ENCODE measurements around the gene ZNRF2. TPM values are rescaled to one million over a fixed set of nuclear protein-coding genes. Genes with fewer than 3 reads are reported as not detected.

Gene ZNRF2
- total and polyA plus RNA-seq, 10 of the 15 experiments (the other 5 are each of a cell fraction or from before 2014, with no cell fraction given): 1.2 to 20.4 (median 9.5) TPM

DNA sequence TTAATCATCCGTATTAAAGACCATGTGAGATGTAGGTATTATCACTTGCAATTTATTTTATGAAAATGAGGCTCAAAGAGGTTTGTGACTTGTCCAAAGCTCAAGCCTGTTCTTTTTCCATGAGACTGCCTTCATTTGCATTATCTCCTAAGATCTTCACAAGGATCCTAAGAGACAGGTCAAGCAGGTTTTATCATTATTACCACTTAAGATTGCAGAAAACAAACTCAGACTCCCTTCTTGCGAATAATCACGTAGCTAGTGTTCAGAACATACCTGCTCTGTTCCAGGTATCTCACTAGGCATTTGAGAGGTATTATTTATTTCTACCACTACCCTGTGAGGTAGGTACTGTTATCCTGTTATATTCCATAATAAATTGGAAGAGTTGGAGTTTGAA, 64.8 kb downstream of the ZNRF2 start:
- WGBS (ENCODE audit: insufficient coverage, insufficient replicate concordance, low lambda C conversion rate, missing lambda C conversion rate): 79% methylated on average over 3 of the region's 3 CpGs
- Histone ChIP-seq H3K27ac (ENCODE audit: control insufficient read depth, insufficient read depth) (peak overlapping the region; percentile 83), H3K79me2 (ENCODE audit: control insufficient read depth, insufficient read depth, low read length) (peaks cover 39% of the 10 kb centered on the region), H3K4me3 (no peak overlapping the region), H3K9me3 (replicated peaks; ENCODE audit: control insufficient read depth, insufficient read depth, low read length) (no peaks in the 10 kb centered on the region), H3K36me3 (ENCODE audit: control insufficient read depth in 2 of 2, insufficient read depth in 2 of 2, low read length in 1 of 2) (no peaks in the 10 kb centered on the region), H3K4me1 (ENCODE audit: control insufficient read depth, insufficient read depth, low read length) (peaks cover 23% of the 10 kb centered on the region; the same call in 1 of the 2 replicates), H4K20me1 (ENCODE audit: control insufficient read depth, insufficient read depth) (no peaks in the 10 kb centered on the region), H2AFZ (ENCODE audit: control insufficient read depth, low read depth, low read length) (no peak overlapping the region), H3K4me2 (ENCODE audit: control insufficient read depth, insufficient read depth) (no peak overlapping the region), H3K9ac (ENCODE audit: control insufficient read depth, insufficient read depth, low read length) (no peak overlapping the region), H3K27me3 (replicated peaks in 1 of 2; ENCODE audit: control insufficient read depth in 2 of 2, insufficient read depth in 2 of 2, low read length in 1 of 2) (no peaks in the 10 kb centered on the region)
- no peak for ATAC-seq
- in situ Hi-C loops (cut with MboI): no loop called here
- intact Hi-C loops (cut with micrococcal nuclease; ENCODE audit: unreplicated experiment): loop anchor here (2.0 kb wide), 1 partner anchor 26 kb away; no protein-coding TSS in a partner anchor
- no TSS peak for BruUV-seq (replicated peaks)
- FAIRE-seq: no peak
- ChIA-PET SMC1A (ENCODE audit: uncharacterized antibody, unreplicated experiment) (interaction anchor here (0.7 to 9.0 kb wide), 24 partner anchors 10 to 183 kb away, joined by 3 to 202 read pairs (median 4); no protein-coding TSS in a partner anchor), POLR2A (interaction anchor here (2.0 to 2.8 kb wide), 4 partner anchors 18 to 69 kb away, joined by 6 to 23 read pairs (median 18); partner anchors contain the start of gene ZNRF2), CTCF (interaction anchor here (0.6 to 7.6 kb wide), 20 partner anchors 10 to 1061 kb away, joined by 3 to 138 read pairs (median 4); no protein-coding TSS in a partner anchor), RAD21 (ENCODE audit: unreplicated experiment) (interaction anchor here (1.0 to 8.0 kb wide), 15 partner anchors 9 to 1938 kb away, joined by 3 to 108 read pairs (median 5); partner anchors contain the start of genes NOD1 and ZNRF2)
- no peak for DNase-seq (ENCODE audit: low read depth, low spot score)
- TF ChIP-seq STAT3 (IDR thresholded peaks at IDR 0.05; ENCODE audit: low read depth, low read length): no peak
- peak; percentile 41; the same call in 1 of the 2 replicates for TF ChIP-seq MLLT1 (IDR thresholded peaks at IDR 0.05)

DNA sequence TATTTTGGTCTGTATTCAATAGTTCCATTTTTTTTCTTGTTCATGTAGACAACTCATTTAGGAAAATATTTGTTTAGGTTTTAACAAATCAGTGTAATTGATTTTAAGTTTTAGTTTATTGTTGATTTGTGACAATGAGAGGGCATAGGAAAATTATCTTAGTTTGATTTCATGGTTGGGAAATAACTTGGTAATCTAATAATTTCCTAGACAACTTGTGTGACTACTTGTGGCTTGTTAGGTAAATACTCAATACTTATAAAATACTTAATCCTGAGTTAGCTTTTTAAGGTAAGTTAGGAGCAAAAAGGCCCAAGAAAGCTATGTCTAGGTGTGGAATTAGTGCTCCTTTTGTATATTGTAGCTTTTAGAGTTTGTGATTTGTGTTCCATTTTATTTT, 65.4 kb downstream of the ZNRF2 start:
- H3K36me3 ChIP-seq (ENCODE audit: control insufficient read depth in 2 of 2, insufficient read depth in 2 of 2, low read length in 1 of 2): no peaks in the 10 kb centered on the region
- TF ChIP-seq CBX5 (IDR thresholded peaks at IDR 0.05; ENCODE audit: low read depth) (no peak), SREBF2 (IDR thresholded peaks at IDR 0.05; ENCODE audit: low read length) (no peak), JUND (IDR thresholded peaks at IDR 0.05; ENCODE audit: low read depth, low read length) (no peak), ZNF384 (IDR thresholded peaks at IDR 0.05; ENCODE audit: borderline replicate concordance, low read depth, low read length) (no peak)
- ATAC-seq (no peak), FAIRE-seq (no peak), DNase-seq (ENCODE audit: low read depth, low spot score) (no peak)
- no peak overlapping the region for H3K27ac ChIP-seq (ENCODE audit: control insufficient read depth, insufficient read depth)
- in situ Hi-C loops (cut with MboI) (no loop called here), intact Hi-C loops (cut with micrococcal nuclease; ENCODE audit: unreplicated experiment) (loop anchor here (2.0 kb wide), 2 partner anchors 27 to 185 kb away; no protein-coding TSS in a partner anchor)
- POLR2A ChIA-PET: interaction anchor here (1.0 to 2.8 kb wide), 5 partner anchors 12 to 70 kb away, joined by 3 to 23 read pairs (median 17); partner anchors contain the start of gene ZNRF2
- H3K9ac ChIP-seq (ENCODE audit: control insufficient read depth, insufficient read depth, low read length): no peak overlapping the region
- H3K27me3 ChIP-seq (replicated peaks in 1 of 2; ENCODE audit: control insufficient read depth in 2 of 2, insufficient read depth in 2 of 2, low read length in 1 of 2): no peaks in the 10 kb centered on the region
- no peaks in the 10 kb centered on the region for H3K9me3 ChIP-seq (replicated peaks; ENCODE audit: control insufficient read depth, insufficient read depth, low read length)
- SMC1A ChIA-PET (ENCODE audit: uncharacterized antibody, unreplicated experiment): interaction anchor here (0.5 to 9.0 kb wide), 14 partner anchors 14 to 1159 kb away, joined by 3 to 202 read pairs (median 6); no protein-coding TSS in a partner anchor
- H3K4me3 ChIP-seq: no peak overlapping the region
- H2AFZ ChIP-seq (ENCODE audit: control insufficient read depth, low read depth, low read length): no peak overlapping the region
- peaks cover 35% of the 10 kb centered on the region for H3K79me2 ChIP-seq (ENCODE audit: control insufficient read depth, insufficient read depth, low read length)
- no peaks in the 10 kb centered on the region for H4K20me1 ChIP-seq (ENCODE audit: control insufficient read depth, insufficient read depth)
- no peak overlapping the region for H3K4me2 ChIP-seq (ENCODE audit: control insufficient read depth, insufficient read depth)
- H3K4me1 ChIP-seq (ENCODE audit: control insufficient read depth, insufficient read depth, low read length): peaks cover 20% of the 10 kb centered on the region; the same call in 1 of the 2 replicates
- CTCF ChIA-PET: interaction anchor here (0.6 to 7.6 kb wide), 21 partner anchors 9 to 1062 kb away, joined by 3 to 138 read pairs (median 5); no protein-coding TSS in a partner anchor
- BruUV-seq (replicated peaks): no TSS peak
- RAD21 ChIA-PET (ENCODE audit: unreplicated experiment): interaction anchor here (0.8 to 8.0 kb wide), 9 partner anchors 10 to 186 kb away, joined by 3 to 108 read pairs (median 28); partner anchors contain the start of gene ZNRF2

All from GM12878 (cell line).